Activated T-helper 1 cell treated with anti-CD3 and anti-CD28 coated beads, Interleukin-12 subunit alpha, Interleukin-12 subunit beta, Interleukin-2, Interleukin-4 antibody, amounts not matched to agents 30 ng/mL and 10 ng/mL and 1 ng/mL, durations not matched to agents 14 hours and 24 hours and 36 hours (primary cell): ENCODE data around the gene PDE12. TPM values are rescaled to one million over a fixed set of nuclear protein-coding genes. Genes with fewer than 3 reads are reported as not detected.

ENCODE experiments used
- DNase-seq: peaks from one replicate; pipeline ENCODE4 v3.0.0; 2021; ENCODE audit warnings: low spot score
- H3K27ac Mint-ChIP-seq: one replicate; pipeline ENCODE4 v1.8.0; 2021; ENCODE audit warnings: mild to moderate bottlenecking, mixed read lengths
- H3K27me3 Mint-ChIP-seq: one replicate; pipeline ENCODE4 v1.8.0; 2022; ENCODE audit warnings: mild to moderate bottlenecking, moderate library complexity, mixed read lengths; ENCODE audit not compliant: insufficient read depth
- H3K36me3 Mint-ChIP-seq: one replicate; pipeline ENCODE4 v1.8.0; 2021; ENCODE audit warnings: low read depth, mixed read lengths
- H3K4me1 Mint-ChIP-seq: one replicate; pipeline ENCODE4 v1.8.0; 2021; ENCODE audit warnings: low read depth, mixed read lengths
- H3K4me3 Mint-ChIP-seq: one replicate; pipeline ENCODE4 v1.8.0; 2021; ENCODE audit warnings: mild to moderate bottlenecking, moderate library complexity, mixed read lengths
- H3K9me3 Mint-ChIP-seq: one replicate; pipeline ENCODE4 v1.8.0; 2021; ENCODE audit warnings: mixed read lengths
- intact Hi-C: fragments of 100-400 bp; cut with micrococcal nuclease; formaldehyde crosslinking; loops from one replicate; pipeline ENCODE4 v1.15.1; 2024
- total RNA-seq: library from RNA; stranded (reverse); gene quantifications from 2 replicates; pipeline ENCODE4 v1.2.3, GENCODE V29; 2022

PDE12 gene, protein sequence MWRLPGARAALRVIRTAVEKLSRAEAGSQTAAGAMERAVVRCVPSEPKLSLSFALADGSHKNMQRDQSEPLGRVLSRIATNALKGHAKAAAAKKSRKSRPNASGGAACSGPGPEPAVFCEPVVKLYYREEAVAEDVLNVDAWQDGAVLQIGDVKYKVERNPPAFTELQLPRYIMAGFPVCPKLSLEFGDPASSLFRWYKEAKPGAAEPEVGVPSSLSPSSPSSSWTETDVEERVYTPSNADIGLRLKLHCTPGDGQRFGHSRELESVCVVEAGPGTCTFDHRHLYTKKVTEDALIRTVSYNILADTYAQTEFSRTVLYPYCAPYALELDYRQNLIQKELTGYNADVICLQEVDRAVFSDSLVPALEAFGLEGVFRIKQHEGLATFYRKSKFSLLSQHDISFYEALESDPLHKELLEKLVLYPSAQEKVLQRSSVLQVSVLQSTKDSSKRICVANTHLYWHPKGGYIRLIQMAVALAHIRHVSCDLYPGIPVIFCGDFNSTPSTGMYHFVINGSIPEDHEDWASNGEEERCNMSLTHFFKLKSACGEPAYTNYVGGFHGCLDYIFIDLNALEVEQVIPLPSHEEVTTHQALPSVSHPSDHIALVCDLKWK
- 34.7 and 34.9 TPM in 2 replicates for total RNA-seq

DNA sequence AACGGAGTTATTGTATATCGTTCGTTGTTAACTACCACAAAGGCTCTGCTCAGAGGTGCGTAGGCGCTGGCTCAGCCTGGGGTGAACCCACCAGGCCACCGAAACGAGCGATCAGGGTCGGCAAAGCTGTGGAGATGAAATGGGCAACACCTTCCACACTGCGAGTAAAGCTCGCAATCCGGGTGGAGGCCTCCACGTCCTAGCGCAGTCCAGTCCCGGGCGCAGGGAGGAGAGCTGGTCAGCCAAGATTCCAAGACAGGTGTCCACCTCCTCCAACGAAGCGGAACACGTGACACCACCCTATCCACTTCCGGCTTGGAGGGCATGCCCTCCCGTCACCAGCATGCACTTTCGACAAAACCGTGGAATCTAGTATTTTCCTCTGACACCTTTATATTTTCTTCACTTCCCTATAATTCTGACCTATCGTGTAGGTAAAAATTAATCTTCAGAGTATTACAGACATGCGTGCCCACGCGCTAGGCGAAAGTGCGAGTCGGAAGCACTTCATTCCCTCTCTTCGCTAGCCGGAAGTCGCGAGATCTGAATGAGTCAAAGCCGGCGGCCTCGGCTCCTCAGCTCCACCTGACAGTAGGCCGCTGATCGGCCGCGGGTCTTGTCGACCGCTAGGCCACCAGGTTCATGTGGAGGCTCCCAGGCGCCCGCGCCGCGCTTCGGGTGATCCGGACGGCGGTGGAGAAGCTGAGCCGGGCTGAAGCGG, at the start of gene PDE12:
Gene PDE12 (plus strand): TSS at position 537 of the 721 bp plus-strand sequence. CDS start 106 bp downstream, at position 643.
- H3K27me3 Mint-ChIP-seq: no peaks in the 10 kb centered on the region
- intact Hi-C loops: loop anchor here (1.0 to 10.0 kb wide), 7 partner anchors 41 to 999 kb away; partner anchors contain the start of genes ARF4, CCDC66, SLMAP and TASOR
- H3K4me3 Mint-ChIP-seq: peak within 1 kb of the TSS; percentile 100

DNA sequence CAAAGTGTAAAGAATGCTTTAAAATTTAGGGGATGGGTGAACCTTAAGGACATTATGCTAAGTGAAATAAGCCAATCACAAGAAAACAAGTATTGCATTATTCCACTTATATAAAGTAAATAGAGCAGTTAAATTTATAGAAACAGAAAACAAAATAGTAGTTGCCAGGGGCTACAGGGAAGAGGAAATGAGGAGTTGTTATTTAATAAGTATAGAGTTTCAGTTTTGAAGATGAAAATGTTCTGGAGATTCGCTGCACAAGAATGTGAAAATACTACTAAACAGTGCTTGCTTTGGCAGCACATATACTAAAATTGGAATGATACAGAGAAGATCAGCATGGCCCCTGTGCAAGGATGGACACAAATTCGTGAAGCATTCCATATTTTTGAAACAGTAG, 43.9 kb upstream of the PDE12 start:
- Mint-ChIP-seq H3K9me3 (no peaks in the 10 kb centered on the region), H3K27ac (no peak overlapping the region), H3K4me3 (no peak overlapping the region), H3K27me3 (peaks cover 13% of the 10 kb centered on the region), H3K36me3 (no peaks in the 10 kb centered on the region), H3K4me1 (no peaks in the 10 kb centered on the region)
- DNase-seq: no peak
- intact Hi-C loops: no loop called here

More for the DNA sequence above, at the start of gene PDE12:
- H3K36me3 Mint-ChIP-seq: peaks cover 28% of the 10 kb centered on the region
- no peaks in the 10 kb centered on the region for H3K9me3 Mint-ChIP-seq
- H3K4me1 Mint-ChIP-seq: peaks cover 47% of the 10 kb centered on the region
- DNase-seq: peak; percentile 78
- peak within 1 kb of the TSS; percentile 100 for H3K27ac Mint-ChIP-seq

DNA sequence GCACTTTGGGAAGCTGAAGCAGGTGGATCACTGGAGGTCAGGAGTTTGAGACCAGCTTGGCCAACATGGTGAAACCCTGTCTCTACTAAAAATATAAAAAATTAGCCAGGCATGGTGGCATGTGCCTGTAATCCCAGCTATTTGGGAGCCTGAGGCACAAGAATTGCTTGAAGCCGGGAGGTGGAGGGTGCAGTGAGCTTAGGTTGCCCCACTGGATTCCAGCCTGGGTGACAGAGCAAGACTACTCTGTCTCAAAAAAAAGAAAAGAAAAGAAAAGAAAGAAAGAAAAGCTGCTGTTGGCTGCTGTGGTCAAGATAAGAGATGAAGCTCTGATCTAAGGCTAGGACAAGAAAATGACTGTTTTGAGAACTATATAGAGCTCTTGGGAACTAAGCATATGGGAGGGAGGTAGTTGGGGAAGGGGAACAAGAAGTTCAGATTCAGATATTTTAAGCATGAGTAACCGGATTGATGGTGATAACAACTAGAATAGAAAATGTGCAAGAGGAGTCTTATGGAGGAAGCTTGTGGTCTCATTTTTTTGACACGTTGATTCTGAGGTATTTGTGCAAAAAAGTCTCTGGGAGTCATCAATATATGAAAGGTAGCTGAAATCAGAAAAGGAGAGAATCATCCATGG, 37.7 kb upstream of the PDE12 start:
- Mint-ChIP-seq H3K4me3 (no peak overlapping the region), H3K27me3 (peaks cover 9% of the 10 kb centered on the region), H3K27ac (no peak overlapping the region), H3K4me1 (no peaks in the 10 kb centered on the region), H3K9me3 (no peaks in the 10 kb centered on the region), H3K36me3 (no peaks in the 10 kb centered on the region)
- DNase-seq: no peak
- intact Hi-C loops: no loop called here

DNA sequence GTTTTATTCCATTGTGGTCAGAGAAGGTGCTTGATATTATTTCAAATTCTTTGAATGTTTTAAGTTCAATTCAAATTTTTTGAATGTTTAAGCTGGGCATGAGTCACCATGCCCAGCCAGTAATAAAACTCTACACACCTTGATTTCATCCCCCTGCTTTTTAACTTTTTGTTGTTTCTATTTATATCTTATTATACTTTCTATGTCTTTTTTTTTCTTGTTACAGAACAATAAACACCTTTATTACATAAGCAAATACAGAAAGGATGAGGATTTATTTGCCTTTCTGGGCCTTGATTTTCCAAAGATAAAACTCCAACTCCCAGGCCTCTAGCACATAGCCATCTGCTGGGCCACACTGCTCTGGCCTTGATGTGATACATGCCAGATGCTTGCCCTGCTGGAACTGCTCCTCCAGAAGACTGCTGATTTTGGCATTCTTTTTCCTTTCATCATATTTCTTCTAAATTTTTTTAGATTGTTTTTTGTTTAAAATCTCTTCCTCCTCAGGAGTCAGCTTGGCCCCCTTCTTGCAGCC, 25.9 kb upstream of the PDE12 start:
- no peaks in the 10 kb centered on the region for H3K36me3 Mint-ChIP-seq
- H3K4me1 Mint-ChIP-seq: no peaks in the 10 kb centered on the region
- intact Hi-C loops: no loop called here
- no peak for DNase-seq
- H3K27me3 Mint-ChIP-seq: peaks cover 13% of the 10 kb centered on the region
- no peak overlapping the region for H3K4me3 Mint-ChIP-seq
- no peaks in the 10 kb centered on the region for H3K9me3 Mint-ChIP-seq
- no peak overlapping the region for H3K27ac Mint-ChIP-seq

DNA sequence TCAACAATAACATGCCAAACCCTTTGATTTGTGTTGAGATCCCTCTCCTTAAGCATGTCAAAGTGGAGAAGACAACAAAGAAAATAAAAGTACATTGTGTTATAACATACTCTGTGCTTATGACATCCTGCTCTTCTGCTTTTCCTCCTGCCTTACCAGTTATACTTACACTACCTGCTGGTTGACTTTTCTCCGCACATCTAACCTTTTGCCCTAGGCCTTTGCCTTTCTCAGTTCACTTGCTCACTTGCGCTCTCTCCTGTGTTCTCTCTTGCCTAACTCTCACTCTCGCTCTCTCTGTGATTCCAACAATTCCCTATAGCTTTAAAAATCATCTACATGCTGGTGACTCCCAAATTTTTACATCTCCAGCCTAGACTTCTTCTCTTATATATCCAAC, 17.6 kb upstream of the PDE12 start:
- no peak overlapping the region for H3K4me3 Mint-ChIP-seq
- peaks cover 14% of the 10 kb centered on the region for H3K27me3 Mint-ChIP-seq
- no peaks in the 10 kb centered on the region for H3K4me1 Mint-ChIP-seq
- intact Hi-C loops: no loop called here
- no peaks in the 10 kb centered on the region for H3K9me3 Mint-ChIP-seq
- DNase-seq: no peak
- no peaks in the 10 kb centered on the region for H3K36me3 Mint-ChIP-seq
- H3K27ac Mint-ChIP-seq: no peak overlapping the region

DNA sequence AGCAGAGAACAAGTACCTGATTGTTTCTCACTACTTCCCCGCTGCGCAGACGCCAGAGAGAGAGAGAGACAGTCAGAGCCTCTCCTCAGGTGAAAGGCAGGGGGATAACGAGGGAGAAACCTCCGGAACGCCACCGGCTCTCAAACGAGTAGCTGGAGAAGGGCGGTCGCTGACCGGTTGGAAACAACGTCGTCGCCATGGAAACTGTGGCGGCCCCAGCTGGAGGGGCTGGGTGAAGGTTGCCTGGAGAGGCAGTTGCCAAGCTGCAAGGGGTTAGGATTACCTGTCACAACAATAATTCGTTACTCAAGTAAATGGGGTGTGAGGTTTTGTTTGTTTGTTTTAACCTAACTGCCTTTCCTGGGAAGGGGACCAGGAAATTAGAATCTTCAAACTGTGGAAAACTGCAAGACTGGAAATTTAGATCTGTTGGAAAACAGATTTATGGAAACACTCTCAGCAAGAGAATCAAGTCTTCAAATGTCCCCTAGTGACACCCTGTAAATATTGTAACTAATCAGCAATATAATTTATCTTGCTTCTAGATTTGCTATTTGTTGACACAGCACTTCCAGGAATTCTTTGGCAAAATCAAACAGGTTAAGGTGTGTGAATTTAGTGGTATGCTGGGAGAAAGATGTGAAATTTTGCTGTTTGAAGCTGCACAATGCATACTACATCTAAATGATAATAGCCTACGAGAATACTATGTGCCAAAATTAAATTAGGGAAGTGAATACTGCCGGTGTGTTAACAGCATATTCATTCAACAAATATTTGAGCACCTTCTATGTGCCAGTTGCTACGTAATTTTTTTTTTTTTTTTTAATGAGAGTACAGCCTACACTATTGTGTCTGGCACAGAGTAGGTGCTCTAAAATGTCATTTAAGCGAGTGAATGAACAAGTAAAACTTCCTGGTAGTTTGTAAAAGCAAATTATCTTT, 11.6 kb upstream of the PDE12 start, which contains the start of gene DNAH12:
Gene DNAH12 (minus strand): TSS at position 164 of the 945 bp plus-strand sequence. CDS start 1,474 bp downstream, outside the sequence.
- peaks cover 10% of the 10 kb centered on the region for H3K4me1 Mint-ChIP-seq
- intact Hi-C loops: no loop called here
- H3K27ac Mint-ChIP-seq: no peak within 1 kb of the TSS
- H3K36me3 Mint-ChIP-seq: no peaks in the 10 kb centered on the region
- H3K27me3 Mint-ChIP-seq: peaks cover 13% of the 10 kb centered on the region
- H3K9me3 Mint-ChIP-seq: no peaks in the 10 kb centered on the region
- no peak within 1 kb of the TSS for H3K4me3 Mint-ChIP-seq
- DNase-seq: no peak

DNA sequence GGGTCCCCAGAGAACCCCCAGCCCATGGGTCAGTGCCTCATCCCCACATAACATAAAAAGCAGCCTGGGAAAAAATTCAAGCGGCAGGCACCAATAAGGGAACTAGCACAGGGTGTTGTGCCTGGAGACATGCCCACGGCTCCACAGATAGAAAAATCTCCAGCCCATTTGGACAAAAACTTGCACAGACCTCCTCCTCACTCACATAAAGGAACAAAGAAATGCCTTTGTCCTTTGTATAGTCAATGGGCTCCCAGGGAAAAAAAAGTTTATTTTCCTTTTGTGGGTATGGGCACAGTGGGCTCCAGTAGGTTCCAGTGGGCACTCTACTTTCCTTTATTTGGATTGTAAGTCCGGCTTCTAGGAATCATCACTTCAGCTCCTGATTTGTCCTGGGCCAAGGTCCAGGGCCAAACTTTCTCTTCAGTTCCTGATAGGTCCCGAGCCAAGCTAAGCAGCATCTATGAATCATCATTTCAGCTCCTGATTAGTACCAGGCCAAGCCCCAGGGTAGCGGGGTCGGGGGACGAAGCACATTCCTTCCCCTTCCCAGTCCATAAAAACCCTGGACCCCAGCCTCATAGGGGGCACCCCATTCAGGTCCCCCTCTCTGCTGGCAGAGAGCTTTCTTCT, 10.3 kb upstream of the PDE12 start:
- Mint-ChIP-seq H3K4me1 (peaks cover 10% of the 10 kb centered on the region), H3K9me3 (no peaks in the 10 kb centered on the region), H3K4me3 (no peak overlapping the region), H3K36me3 (no peaks in the 10 kb centered on the region), H3K27ac (no peak overlapping the region), H3K27me3 (peaks cover 8% of the 10 kb centered on the region)
- no peak for DNase-seq
- intact Hi-C loops: no loop called here

DNA sequence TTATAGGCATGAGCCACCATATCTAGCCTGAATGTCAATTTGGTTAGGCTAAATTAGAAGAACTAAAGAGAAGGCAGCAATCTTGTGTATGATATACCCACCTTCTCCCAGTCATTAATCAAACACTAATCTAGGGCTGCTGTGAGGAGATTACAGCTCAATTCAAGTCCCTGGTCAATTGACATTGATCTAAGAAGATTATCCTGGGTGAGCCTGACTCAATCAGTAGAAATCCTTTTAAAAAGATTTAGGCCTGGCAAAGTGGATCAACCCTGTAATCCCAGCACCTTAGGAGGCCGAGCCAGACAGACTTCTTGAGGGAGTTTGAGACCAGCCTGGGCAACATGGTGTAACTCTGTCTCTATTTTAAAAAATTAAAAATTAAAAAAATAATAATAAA, 9.5 kb upstream of the PDE12 start:
- Mint-ChIP-seq H3K4me1 (peaks cover 10% of the 10 kb centered on the region), H3K27me3 (peaks cover 8% of the 10 kb centered on the region), H3K27ac (no peak overlapping the region), H3K36me3 (no peaks in the 10 kb centered on the region), H3K9me3 (no peaks in the 10 kb centered on the region), H3K4me3 (no peak overlapping the region)
- DNase-seq: no peak
- intact Hi-C loops: no loop called here

DNA sequence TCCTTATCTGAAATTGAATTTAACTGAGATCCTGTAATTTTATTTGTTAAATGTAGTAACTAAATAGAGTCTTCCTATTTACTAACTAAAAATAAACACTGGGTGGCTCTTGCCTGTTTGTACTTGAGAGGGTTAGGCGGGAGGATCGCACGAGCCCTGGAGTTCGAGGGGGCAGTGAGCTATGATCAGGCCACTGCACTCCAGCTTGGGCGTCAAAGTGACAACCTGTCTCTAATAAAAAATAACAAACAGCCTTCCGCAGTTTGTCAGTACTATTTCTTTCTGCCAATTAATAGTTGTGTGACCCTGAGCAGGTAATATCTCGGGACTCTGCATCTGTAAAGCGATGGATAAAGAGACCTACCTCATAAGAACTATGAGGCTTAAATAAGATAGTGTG, 768 bp upstream of the PDE12 start:
- H3K4me3 Mint-ChIP-seq: peak overlapping the region; percentile 100
- DNase-seq: no peak
- H3K4me1 Mint-ChIP-seq: peaks cover 41% of the 10 kb centered on the region
- intact Hi-C loops: loop anchor here (10.0 kb wide), 1 partner anchor 871 kb away; the partner anchor contains the start of gene TASOR
- H3K27ac Mint-ChIP-seq: peak overlapping the region; percentile 100
- no peaks in the 10 kb centered on the region for H3K27me3 Mint-ChIP-seq
- peaks cover 24% of the 10 kb centered on the region for H3K36me3 Mint-ChIP-seq
- H3K9me3 Mint-ChIP-seq: no peaks in the 10 kb centered on the region

DNA sequence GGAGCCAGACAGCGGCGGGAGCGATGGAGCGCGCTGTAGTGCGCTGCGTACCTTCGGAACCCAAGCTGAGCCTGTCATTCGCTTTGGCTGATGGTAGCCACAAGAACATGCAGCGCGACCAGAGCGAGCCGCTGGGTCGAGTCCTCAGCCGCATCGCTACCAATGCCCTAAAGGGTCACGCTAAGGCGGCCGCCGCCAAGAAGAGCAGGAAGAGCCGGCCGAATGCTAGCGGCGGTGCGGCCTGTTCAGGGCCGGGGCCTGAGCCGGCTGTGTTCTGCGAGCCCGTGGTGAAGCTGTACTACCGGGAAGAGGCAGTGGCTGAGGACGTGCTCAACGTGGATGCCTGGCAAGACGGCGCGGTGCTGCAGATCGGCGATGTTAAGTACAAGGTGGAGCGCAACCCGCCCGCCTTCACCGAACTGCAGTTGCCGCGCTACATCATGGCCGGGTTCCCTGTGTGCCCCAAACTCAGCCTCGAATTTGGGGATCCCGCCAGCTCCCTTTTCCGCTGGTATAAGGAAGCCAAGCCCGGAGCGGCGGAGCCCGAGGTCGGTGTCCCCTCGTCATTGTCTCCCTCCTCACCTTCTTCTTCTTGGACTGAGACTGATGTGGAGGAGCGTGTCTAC, 498 bp downstream of the PDE12 start:
- Mint-ChIP-seq H3K36me3 (peaks cover 28% of the 10 kb centered on the region), H3K27me3 (no peaks in the 10 kb centered on the region), H3K9me3 (no peaks in the 10 kb centered on the region), H3K4me1 (peaks cover 51% of the 10 kb centered on the region), H3K4me3 (peak overlapping the region; percentile 100), H3K27ac (peak overlapping the region; percentile 100)
- intact Hi-C loops: loop anchor here (1.0 to 10.0 kb wide), 7 partner anchors 41 to 999 kb away; partner anchors contain the start of genes ARF4, CCDC66, SLMAP and TASOR
- DNase-seq: peak; percentile 17

DNA sequence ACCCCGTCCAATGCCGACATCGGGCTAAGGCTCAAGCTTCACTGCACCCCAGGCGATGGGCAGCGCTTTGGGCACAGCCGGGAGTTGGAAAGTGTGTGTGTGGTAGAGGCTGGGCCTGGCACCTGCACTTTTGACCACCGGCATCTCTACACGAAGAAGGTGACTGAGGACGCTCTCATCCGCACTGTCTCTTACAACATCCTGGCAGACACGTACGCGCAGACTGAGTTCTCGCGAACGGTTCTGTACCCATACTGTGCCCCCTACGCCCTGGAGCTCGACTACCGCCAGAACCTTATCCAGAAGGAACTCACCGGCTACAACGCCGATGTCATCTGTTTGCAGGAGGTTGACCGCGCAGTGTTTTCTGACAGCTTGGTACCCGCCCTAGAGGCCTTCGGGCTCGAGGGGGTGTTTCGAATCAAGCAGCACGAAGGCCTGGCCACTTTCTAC, 1.0 kb downstream of the PDE12 start:
- peak; percentile 27 for DNase-seq
- intact Hi-C loops: loop anchor here (2.0 to 10.0 kb wide), 2 partner anchors 328 to 872 kb away; partner anchors contain the start of gene TASOR
- peak overlapping the region; percentile 100 for H3K27ac Mint-ChIP-seq
- H3K4me1 Mint-ChIP-seq: peaks cover 51% of the 10 kb centered on the region
- no peaks in the 10 kb centered on the region for H3K9me3 Mint-ChIP-seq
- peak overlapping the region; percentile 100 for H3K4me3 Mint-ChIP-seq
- H3K27me3 Mint-ChIP-seq: no peaks in the 10 kb centered on the region
- H3K36me3 Mint-ChIP-seq: peaks cover 28% of the 10 kb centered on the region
